SU-DHL-6 (cell line): ENCODE results near the gene PLEKHH3.

Experiments
- CTCF ChIP-seq: fragments of 200-600 bp; sonication (generic); IDR thresholded peaks from one replicate; pipeline ENCODE4 v1.5.1; 2017; ENCODE audit warnings: antibody characterized with exemption, mild to moderate bottlenecking, low read length, moderate library complexity; ENCODE audit not compliant: insufficient read depth, poor library complexity, severe bottlenecking
- EZH2phosphoT487 ChIP-seq: fragments of 200-600 bp; sonication (generic), shearing (Covaris generic); conservative IDR thresholded peaks from 2 replicates; pipeline ENCODE4 v1.6.1; 2018; ENCODE audit warnings: mild to moderate bottlenecking, antibody characterized with exemption, low read length, moderate library complexity, mixed read lengths

- TF ChIP-seq CTCF (no peak), EZH2phosphoT487 (no peak)
These were observed 21.3 kb downstream of the PLEKHH3 start for GRCh38 chr17:42655528-42655927.
